ENCODE results near the gene AHSA1.
"Not testable (repeated sequence)": the region's sequence is repeated elsewhere in the genome, so short reads cannot be mapped to it uniquely, and the experiment has no call there.

The AHSA1 gene

GRCh38 chr14:77457522-77458248 lies at the start of gene AHSA1, which contains the start of gene VIPAS39:
Gene AHSA1, plus strand, starts transcription at chr14:77458093. Its CDS starts 97 bp downstream, at chr14:77458190.
Gene VIPAS39, minus strand, starts transcription at chr14:77457601. Its CDS starts 3,499 bp downstream, at chr14:77454102.
- peak; percentile 99 for DNase-seq (ENCODE audit: low read depth, low spot score)

- peak; percentile 5 for DNase-seq (ENCODE audit: low read depth, low spot score)
Observed at GRCh38 chr14:77409131-77409533, 48.8 kb upstream of the AHSA1 start.

- not testable (repeated sequence) for DNase-seq (ENCODE audit: low read depth, low spot score)
Observed at GRCh38 chr14:77415403-77416030, 42.4 kb upstream of the AHSA1 start.

GRCh38 chr14:77416098-77416497 lies 41.8 kb upstream of the AHSA1 start:
- not testable (repeated sequence) for DNase-seq (ENCODE audit: low read depth, low spot score)

GRCh38 chr14:77416836-77417235 lies 41.1 kb upstream of the AHSA1 start:
- no peak for DNase-seq (ENCODE audit: low read depth, low spot score)

- no peak for DNase-seq (ENCODE audit: low read depth, low spot score)
Observed at GRCh38 chr14:77421201-77421600, 36.7 kb upstream of the AHSA1 start.

- DNase-seq (ENCODE audit: low read depth, low spot score), result no peak
Observed at GRCh38 chr14:77423423-77423822, 34.5 kb upstream of the AHSA1 start, which contains the start of gene NOXRED1. Gene NOXRED1, minus strand, starts transcription at chr14:77423523. Its CDS starts 634 bp downstream, at chr14:77422889.

GRCh38 chr14:77424862-77425261 lies 33.0 kb upstream of the AHSA1 start:
- no peak for DNase-seq (ENCODE audit: low read depth, low spot score)

GRCh38 chr14:77426396-77426795 lies 31.5 kb upstream of the AHSA1 start:
- no peak for DNase-seq (ENCODE audit: low read depth, low spot score)

GRCh38 chr14:77436042-77436441 lies 21.9 kb upstream of the AHSA1 start:
- DNase-seq (ENCODE audit: low read depth, low spot score), result peak; percentile 36

- no peak for DNase-seq (ENCODE audit: low read depth, low spot score)
Observed at GRCh38 chr14:77438596-77438995, 19.3 kb upstream of the AHSA1 start.

- DNase-seq (ENCODE audit: low read depth, low spot score), result no peak
Observed at GRCh38 chr14:77439861-77440260, 18.0 kb upstream of the AHSA1 start.

- no peak for DNase-seq (ENCODE audit: low read depth, low spot score)
Observed at GRCh38 chr14:77442196-77442595, 15.7 kb upstream of the AHSA1 start.

- no peak for DNase-seq (ENCODE audit: low read depth, low spot score)
Observed at GRCh38 chr14:77455966-77456640, 1.8 kb upstream of the AHSA1 start.

- DNase-seq (ENCODE audit: low read depth, low spot score), result no peak
Observed at GRCh38 chr14:77457115-77457521, 775 bp upstream of the AHSA1 start.

GRCh38 chr14:77458249-77458950 lies 507 bp downstream of the AHSA1 start:
- DNase-seq (ENCODE audit: low read depth, low spot score), result peak; percentile 45

- peak; percentile 84 for DNase-seq (ENCODE audit: low read depth, low spot score)
Observed at GRCh38 chr14:77459072-77459723, 1.3 kb downstream of the AHSA1 start.

GRCh38 chr14:77467801-77468200 lies 9.9 kb downstream of the AHSA1 start:
- DNase-seq (ENCODE audit: low read depth, low spot score), result no peak

- DNase-seq (ENCODE audit: low read depth, low spot score), result no peak
Observed at GRCh38 chr14:77469067-77469505, 11.2 kb downstream of the AHSA1 start.

GRCh38 chr14:77469539-77469938 lies 11.6 kb downstream of the AHSA1 start:
- DNase-seq (ENCODE audit: low read depth, low spot score), result no peak

- DNase-seq (ENCODE audit: low read depth, low spot score), result no peak
Observed at GRCh38 chr14:77470224-77470870, 12.5 kb downstream of the AHSA1 start.
